ENCODE results near the gene PATE2.

Gene PATE2

DNA sequence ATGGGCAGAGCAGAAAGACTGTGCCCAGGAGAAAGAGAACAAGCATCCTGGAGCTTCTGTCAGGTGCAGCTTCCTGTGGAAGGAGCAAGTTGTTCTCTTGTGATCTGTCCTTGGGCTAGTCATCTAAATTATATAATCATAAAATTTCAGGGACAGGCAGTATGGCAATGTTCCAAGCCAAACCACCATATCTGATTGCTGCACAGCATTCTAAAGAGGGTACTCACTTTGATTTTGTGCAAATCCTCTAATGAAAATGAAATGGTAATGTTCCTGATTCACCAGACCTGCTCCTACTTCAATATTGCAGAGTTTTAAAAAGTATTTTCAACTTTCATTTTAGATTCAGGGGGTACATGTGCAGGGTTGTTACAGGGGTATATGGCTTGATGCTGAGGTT, at the start of gene PATE2:
Gene PATE2, minus strand, starts transcription at position 101 of the 400 bp plus-strand sequence. Its CDS starts 55 bp downstream, at position 46.
- no peak for DNase-seq (ENCODE audit: low read depth)

- no peak for DNase-seq (ENCODE audit: low read depth)
These were observed 29.3 kb upstream of the PATE2 start for GRCh38 chr11:125807909-125808308.

- no peak for DNase-seq (ENCODE audit: low read depth)
These were observed 23.8 kb upstream of the PATE2 start for GRCh38 chr11:125802387-125802786.

DNA sequence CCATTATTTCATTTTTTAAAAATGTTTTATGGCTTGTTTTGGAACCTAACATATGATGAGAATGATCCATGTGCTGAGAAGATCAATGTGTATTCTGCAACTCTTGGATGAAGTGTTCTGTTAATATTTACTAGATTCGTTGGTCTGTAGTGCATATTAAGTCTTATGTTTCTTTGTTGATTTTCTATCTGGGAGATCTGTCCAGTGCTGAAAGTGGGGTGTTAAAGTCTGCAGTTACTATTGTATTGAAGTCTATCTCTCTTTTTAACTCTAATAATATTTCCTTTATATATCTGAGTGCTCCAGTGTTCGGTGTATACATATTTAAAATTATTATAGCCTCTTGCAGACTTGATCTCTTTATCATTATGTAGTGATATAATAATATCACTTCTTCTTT, 21.2 kb upstream of the PATE2 start:
- no peak for DNase-seq (ENCODE audit: low read depth)

- DNase-seq (ENCODE audit: low read depth) = no peak
These were observed 19.0 kb upstream of the PATE2 start for GRCh38 chr11:125797641-125798040.

- DNase-seq (ENCODE audit: low read depth) = no peak
These were observed 12.2 kb upstream of the PATE2 start for GRCh38 chr11:125790825-125791224.

- no peak for DNase-seq (ENCODE audit: low read depth)
These were observed 9.2 kb upstream of the PATE2 start, which contains the start of gene PATE3 for GRCh38 chr11:125787827-125788226. Gene PATE3, plus strand, starts transcription at chr11:125788127. Its CDS starts 25 bp downstream, at chr11:125788152.

DNA sequence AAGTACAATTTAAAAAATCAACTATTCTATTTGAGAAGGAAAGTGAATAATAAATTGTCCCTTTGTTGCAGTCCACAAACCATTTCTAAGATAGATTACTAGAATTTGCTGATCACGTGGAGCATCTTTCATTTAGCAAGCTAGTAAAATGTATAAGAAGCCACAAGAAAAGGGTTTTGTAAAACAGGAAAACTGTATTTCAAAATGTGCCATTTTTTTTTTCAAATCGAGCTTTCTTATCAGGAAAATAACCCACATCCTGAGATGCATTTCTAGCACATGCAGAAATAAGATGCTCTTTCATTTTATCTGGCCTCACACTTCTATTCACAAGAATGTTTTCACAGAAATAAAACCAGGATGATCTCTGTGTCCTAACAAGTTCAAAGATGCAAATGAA, 6.0 kb upstream of the PATE2 start:
- DNase-seq (ENCODE audit: low read depth) = no peak

DNA sequence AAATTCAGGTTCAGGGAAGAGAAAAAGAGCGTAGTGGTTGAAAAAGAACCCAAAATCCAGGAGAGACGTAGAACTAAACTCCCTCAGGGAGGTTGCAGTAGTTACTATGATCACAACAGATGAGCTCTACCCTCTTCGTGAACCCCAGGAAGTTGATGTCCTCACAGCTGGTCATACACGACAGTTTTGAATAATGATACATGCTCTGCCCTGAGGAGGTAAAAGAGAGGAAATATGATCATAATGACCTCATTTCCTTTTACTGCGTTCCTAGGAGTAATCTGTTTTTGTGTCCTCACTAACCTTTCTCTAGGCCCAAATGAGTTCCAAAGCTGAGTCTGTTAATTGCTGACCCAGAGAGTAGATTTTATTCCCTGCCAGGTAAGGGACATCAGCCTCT, 1.3 kb downstream of the PATE2 start:
- DNase-seq (ENCODE audit: low read depth) = no peak

GRCh38 chr11:125773516-125773915, 5.1 kb downstream of the PATE2 start:
- no peak for DNase-seq (ENCODE audit: low read depth)

- DNase-seq (ENCODE audit: low read depth) = no peak
These were observed 5.7 kb downstream of the PATE2 start for GRCh38 chr11:125772834-125773505.

- no peak for DNase-seq (ENCODE audit: low read depth)
These were observed 8.0 kb downstream of the PATE2 start for GRCh38 chr11:125770583-125770982.

DNA sequence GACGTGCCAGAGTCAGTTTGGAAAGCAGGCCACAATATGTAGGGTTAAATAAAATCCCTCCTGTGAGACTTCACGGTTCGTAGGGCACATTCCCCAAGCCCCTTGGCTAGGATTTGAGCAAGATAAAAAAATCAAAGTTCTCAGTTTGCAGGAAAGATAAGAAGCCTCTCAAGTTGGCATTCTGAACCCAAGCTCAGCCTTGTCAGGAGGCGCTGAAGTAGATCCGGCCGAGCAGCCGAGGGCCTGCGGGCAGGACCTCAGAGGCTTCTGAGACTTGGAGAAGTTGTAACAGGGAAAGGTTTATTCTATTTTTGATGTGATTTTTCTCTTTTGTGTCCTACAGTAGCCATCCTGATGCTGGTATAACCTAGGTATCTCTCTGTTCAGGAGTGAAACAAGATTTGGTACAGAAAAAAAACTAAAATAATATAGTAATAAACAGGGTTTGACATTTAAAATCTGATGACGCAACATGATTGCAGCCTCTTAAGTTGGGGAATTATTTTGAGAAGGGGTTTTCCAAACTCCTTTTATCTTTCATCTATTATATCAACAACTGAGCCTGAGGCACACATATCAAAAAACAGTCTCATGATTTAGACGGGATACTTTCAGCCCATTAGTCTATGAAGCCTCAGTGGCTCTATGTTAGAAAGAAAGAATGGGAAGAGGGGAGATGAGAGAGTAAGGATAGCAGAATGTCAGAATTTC, 10.1 kb downstream of the PATE2 start:
- no peak for DNase-seq (ENCODE audit: low read depth)

DNA sequence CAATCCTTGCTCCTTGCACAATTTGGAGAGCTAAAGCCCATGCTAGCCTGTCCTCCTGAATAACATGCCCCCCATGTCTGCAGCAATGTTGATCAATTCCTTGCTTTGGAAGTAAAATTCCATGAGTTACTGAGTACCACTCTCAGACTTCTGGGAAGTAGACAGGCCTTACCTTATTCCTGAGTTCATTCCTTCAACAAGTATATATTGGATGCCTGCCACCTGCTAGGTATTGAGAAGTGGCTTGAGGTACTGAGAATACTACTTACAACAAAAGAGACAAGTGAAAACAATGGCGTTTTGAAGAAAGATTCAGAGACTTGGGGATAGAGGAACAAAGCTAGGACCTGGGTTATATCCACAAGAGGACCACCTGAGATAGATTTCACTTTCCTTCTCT, 12.4 kb downstream of the PATE2 start:
- no peak for DNase-seq (ENCODE audit: low read depth)

GRCh38 chr11:125763483-125763882, 15.1 kb downstream of the PATE2 start:
- DNase-seq (ENCODE audit: low read depth) = no peak

DNA sequence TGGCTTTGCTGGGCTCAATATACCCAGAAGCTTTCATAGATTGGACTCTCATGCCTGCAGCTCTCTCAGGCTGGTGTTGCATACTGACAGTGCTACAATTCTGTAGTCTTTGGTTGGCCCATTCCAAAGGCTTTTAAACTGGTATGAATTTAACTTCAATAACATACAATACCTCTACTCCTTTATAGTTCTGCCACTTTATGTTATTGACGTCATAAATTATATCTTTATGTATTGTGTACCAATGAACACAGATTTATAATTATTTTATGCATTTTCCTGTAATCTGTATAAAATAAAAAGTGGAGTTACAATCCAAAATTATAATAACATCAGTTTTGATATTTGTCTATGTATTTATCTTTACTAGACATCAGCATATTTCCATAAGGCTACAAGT, 16.2 kb downstream of the PATE2 start:
- no peak for DNase-seq (ENCODE audit: low read depth)

DNA sequence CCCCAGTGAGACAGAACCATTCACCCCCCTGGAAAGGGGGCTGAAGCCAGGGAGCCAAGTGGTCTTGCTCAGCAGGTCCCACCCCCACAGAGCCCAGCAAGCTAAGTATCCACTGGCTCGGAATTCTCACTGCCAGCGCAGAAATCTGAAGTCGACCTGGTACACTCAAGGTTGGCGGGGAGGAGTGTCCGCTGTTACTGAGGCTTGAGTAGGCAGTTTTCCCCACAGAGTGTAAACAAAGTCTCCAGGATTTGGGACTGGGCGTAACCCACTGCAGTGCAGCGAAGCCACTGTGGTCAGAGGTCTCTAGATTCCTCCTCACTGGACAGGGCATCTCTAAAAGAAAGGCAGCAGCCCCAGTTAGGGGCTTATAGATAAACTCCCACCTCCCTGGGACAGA, 22.6 kb downstream of the PATE2 start:
- no peak for DNase-seq (ENCODE audit: low read depth)

DNA sequence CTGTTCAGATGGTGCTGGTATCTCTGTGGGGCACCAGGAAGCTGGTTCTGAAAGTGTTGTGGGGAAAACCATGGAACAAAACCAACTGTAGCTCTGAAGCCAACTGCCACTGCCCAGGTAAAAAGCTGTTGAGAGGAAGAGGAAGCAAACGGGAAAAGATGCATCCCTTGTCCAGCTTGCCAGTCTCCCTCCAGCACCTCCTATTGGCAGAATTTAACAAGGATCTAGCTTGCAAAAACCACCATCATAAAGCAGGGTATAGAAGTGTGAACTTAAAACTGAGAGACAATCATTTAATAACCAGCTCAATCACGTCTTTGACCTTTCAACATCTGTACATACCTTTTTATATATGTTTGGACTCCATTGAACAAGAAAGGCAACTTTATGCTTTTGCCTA, 28.0 kb downstream of the PATE2 start:
- no peak for DNase-seq (ENCODE audit: low read depth)

GRCh38 chr11:125745979-125746378, 32.6 kb downstream of the PATE2 start, which contains the start of gene PATE1:
Gene PATE1, plus strand, starts transcription at chr11:125746279. Its CDS starts 26 bp downstream, at chr11:125746305.
- DNase-seq (ENCODE audit: low read depth) = no peak

DNA sequence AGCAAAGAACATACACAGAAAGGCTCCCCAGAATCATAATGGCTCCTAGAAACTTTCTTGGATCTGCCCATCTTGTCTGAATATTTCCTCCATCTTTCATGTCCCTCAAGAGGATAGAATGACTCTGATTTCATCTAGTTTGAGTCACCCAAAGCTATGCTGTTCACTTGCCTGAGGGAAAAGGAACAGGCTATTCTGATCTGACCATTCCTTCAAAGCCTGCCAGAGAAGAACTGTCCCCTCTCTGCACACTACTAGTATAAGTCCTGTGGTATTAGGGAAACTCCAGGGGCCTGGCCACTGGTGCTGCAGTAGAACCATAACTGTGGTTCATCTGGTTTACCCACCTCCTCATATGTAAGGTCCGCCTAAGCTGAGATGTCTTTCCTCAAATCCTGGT, 34.9 kb downstream of the PATE2 start:
- no peak for DNase-seq (ENCODE audit: low read depth)

- DNase-seq (ENCODE audit: low read depth) = no peak
These were observed 38.0 kb downstream of the PATE2 start for GRCh38 chr11:125740617-125741016.

- no peak for DNase-seq (ENCODE audit: low read depth)
These were observed 49.7 kb downstream of the PATE2 start for GRCh38 chr11:125728969-125729368.
